HG03025 (cell line): ENCODE data around the gene ACVR1.

Source experiments
- ATAC-seq: cut with Tn5 transposase; IDR thresholded peaks from one replicate; pipeline ENCODE4 v1.9.1; 2021; ENCODE audit warnings: mild to moderate bottlenecking, moderate library complexity; ENCODE audit not compliant: unreplicated experiment, low FRiP score

Gene ACVR1

DNA sequence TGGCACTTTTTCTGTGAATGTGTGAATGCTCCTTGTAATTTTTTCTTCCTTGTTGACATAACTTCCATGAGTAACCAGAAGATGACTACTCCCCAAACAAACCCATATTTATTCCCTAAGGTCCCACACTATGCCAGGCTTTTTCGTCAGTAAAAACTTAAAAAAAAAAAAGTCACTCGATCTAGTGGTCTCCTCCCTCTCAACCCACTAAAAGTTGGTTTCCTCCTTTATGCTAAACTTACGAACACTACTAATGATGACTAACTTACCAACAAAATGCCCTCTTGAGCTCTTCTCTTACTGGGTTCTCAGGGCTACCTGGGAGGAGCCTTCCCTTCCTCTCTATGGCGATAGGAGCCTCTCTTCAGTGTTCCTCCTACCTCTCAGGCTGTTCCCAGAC is 18.2 kb downstream of the ACVR1 start:
- no peak for ATAC-seq

DNA sequence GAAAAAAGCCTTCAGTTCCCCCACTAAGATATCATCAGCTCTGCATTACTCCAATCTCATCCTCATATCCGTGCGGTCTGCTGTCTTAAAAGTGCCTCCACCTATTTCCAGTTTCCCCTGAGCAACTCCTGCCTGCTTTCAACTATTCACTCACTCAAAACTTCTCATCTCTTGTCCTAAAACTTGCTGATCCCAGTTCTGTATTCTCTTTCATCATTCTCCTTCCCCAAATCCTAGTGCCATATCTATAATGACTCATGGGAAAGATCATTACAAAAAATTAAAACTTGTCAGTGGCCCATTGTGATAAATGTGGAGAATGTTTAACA is 20.0 kb downstream of the ACVR1 start:
- no peak for ATAC-seq

DNA sequence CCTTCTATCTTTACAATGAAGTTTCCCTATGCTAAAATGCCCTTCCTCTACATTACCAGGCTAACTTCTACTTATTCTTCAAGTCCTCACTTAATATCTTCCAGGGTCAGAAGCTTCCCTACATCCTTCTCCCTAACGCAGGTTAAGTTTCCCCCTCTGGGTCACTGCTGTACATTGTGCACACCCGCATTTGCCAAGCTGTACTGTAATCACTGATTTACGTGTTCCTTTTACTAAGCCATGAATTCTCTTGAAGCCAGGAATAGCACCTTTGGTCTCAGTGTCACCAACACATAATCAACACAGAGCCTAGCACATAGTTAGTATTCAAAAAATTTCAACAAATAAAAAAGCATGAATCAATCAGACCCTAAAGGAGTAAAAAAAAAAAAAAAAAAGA is 22.3 kb downstream of the ACVR1 start:
- ATAC-seq = no peak

DNA sequence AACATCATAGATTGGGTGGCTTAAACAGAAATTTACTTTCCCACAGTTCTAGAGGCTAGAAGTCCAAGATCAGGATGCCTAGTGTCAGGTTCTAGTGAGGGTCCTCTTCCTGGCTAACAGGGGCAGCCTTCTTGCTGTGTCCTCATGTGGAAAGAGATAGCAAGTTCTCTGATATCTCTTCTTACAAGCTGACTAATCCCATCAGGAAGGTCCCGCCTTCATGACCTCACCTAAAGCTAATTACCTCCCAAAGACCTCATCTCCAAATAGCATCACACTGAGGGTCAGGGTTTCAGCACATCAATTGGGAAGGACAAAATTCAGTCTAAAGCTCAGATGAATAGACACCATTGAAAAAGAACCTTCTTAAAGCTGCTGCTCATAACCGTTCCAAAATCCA is 22.9 kb downstream of the ACVR1 start:
- no peak for ATAC-seq

DNA sequence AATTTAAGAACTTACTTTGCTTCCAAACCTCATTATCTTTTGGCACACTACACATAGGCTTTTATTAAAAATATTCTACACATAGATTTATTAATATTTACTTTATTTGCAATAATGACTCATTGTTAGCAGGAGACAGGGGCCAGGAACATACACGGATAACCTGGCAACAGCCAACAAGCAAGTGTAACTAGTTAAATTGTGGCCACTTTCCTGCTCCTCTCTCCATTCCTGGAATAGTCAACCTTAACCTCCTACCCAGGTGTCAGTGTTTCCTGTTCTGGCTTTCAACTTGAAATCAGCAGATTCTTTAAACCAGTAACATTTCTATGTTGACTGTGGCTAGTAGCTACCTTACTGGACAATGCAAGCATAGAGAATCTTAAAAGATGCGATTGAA is 26.5 kb downstream of the ACVR1 start:
- ATAC-seq = no peak

DNA sequence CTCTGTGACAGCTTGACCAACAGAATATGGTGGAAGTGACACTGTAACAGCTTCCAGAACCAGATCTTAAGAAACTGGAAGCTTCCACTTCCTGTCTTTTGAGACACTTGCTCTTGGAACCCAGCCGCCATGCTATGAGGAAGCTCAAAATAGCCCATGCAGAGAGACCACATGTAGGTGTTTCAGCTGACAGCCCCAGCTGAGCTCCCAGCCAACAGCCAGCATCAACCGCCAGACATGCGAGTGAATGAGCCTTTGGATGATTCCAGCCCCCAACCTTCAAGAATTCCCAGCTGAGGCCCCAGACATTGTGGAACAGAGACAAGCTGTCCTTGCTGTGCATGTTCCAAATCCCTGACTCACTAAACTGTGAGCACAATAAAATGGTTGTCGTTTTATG is 27.9 kb downstream of the ACVR1 start:
- ATAC-seq = no peak

DNA sequence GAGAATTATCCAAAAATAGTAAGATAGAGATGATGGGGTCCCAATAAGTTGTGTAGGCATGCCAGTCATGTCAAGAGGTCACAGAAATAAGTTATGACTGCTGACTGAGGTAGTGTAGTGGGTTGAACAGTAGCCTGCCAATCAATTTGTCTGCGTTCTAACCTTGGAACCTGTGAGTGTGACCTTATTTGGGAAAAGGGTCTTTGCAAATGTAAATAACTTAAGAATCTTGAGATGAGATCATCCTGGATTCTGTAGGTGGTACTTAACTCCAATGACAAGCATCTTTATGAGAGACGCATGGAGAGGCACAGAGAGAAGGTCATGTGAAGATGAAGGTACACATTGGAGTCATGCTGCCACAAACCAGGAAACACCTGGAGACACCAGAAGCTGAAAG is 31.0 kb downstream of the ACVR1 start:
- ATAC-seq = no peak

DNA sequence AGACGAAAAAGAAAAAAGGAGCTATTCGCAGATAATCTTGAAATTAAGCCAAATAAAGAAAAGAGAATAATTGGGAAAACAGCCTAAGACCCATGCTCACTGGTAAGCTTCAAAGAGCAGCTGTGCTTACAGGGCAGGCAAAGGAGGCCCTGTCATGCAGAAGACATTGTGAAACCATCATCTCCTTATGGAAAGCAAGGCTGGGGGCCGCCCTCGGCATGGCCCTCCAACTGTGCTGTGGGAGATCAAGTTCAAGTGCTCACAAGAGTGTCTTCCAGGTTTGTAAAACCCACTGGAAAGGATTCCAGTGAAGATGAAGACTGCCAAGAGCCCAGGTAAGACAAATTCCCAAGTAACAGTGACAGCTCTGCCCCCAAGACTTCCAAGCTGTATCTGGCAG is 32.2 kb downstream of the ACVR1 start:
- no peak for ATAC-seq

DNA sequence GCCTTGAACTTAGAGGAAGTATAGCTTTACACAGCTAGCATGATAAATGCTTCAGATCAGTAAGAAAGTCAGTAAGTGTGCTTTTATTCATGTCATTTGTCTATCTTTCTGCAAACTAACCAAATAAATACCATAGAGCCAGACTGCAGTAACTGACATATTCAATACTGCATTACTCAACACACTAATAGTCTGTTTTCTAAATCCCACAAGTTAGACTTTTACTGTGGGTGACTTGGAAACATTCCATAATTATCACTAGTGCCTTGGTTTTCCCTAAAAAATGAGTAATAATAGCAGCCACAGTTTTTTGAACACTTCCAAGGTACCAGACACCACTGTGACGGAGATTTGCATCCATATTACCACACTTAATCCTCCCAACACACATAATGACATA is 33.0 kb downstream of the ACVR1 start:
- no peak for ATAC-seq

DNA sequence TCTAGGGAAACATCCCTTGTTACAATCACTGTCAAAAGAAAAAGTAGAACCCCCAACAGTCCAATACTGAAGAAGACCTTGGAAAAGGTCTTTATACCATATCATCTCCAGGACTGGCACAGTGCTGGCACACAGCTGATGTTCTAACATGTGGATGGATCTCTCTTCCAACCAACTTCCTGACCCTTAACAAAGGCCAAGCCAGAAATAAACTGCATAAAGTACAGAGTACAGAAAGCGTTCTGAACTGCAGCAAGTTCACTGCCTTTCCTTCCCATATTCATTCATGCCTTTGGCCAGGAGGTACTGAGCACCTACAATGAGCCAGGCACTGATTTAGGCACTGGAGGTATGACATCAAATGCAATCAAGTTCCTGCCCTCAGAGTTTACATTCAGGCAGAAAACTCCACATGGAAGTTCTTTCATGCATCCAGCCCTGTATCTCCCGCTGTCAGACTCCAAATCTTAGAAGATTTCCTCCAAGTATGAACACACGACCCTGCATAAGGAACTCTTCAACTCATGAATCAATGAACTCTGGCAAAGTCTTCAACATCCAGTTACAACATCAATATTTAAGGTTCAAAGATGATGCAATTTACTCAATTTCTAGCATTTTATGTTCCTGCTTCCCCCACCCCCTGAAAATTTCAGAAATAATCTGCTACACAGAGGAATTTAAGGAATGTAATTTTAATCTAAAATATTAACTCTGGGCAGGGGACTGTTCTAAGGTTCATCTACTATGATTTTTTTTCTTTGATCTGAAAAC is 33.8 kb downstream of the ACVR1 start:
- ATAC-seq = no peak

DNA sequence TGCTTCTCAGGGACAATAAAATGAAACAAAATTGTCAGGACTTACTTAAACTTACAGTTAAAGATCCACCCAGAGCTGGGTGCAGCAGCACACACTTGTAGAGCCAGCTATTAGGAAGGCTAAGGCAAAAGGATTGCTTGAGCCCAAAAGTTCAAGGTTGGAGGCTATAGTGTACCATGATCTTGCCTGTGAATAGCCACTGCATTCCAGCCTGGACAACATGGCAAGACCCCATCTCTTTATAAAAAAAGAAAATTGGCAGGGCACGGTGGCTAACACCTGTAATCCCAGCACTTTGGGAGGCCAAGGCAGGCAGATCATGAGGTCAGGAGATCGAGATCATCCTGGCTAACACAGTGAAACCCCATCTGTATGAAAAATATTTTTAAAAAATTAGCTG is 34.6 kb downstream of the ACVR1 start:
- ATAC-seq = no peak

DNA sequence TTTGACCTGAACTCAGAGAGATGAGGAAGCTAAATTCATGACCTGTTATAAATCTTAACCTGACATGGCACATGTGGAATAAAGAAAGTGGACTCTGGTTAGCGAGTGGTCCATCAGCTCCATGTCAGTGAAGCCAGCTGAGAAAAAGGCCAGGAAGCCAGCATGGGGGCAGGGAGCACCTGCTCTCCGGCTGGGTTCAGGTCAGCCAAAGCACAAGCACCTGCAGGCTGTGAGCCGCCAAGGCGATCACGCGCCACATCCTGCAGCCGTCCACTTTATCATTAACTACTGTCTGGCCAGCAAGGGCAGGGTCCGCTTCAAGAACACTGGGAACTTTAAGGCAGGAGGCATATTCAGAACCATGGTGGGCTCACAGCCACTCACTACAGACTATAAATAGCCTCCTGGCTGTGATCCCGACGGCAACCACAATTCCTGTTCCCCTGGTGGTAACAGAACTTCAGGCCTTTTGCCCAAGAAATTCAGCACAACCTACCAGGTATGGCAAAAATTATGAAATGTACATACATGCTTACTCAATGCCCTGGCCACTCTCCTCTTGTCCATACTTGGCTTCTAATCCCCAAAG is 35.5 kb downstream of the ACVR1 start:
- no peak for ATAC-seq

DNA sequence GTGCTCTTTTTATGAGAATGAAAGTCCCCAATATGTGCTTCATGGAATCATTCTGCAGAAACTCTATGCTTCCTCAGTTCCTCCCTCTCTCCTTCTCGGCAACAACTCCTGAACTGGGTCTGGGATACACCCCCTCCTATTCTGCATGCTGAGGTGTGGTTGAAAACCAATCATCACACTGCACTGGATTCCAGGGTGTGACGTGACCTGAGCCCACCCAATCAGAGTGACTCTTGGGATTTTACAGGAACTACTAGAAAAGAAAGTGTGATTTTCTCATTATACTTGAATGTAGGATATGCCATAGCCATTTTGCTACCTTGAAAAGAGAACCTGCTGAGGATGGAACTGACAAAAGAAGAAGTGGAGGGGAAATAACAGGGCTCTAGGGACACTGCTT is 36.3 kb downstream of the ACVR1 start:
- no peak for ATAC-seq

DNA sequence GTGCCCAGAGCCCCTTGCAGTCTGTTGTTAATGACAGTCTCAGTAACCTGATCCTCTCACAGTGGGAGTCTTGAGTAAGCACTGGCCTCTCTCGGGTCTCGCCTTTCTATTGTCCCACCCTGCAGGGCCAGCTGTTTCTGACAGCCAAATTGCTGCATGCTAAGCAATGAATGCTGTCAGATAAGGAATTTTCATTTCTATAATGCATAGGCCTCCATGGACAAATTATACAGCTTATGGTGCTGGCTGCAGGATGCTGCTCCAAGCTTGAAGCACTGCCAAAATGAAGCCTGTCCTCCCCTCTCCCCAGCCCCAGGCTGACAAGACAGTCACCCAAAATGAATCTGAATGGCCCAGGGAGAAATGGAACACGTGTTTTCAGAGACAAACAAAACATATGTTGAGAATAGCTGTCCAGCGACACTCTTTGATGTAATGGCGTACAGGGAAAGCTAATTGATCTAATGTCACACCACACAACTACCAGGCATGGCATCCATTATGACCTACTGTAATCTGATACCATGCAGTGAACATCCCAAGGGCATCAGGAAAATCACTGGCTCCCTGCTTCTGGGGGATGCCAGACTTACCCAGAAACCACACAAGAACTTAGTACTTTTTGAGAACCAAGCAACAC is 36.8 kb downstream of the ACVR1 start:
- no peak for ATAC-seq

DNA sequence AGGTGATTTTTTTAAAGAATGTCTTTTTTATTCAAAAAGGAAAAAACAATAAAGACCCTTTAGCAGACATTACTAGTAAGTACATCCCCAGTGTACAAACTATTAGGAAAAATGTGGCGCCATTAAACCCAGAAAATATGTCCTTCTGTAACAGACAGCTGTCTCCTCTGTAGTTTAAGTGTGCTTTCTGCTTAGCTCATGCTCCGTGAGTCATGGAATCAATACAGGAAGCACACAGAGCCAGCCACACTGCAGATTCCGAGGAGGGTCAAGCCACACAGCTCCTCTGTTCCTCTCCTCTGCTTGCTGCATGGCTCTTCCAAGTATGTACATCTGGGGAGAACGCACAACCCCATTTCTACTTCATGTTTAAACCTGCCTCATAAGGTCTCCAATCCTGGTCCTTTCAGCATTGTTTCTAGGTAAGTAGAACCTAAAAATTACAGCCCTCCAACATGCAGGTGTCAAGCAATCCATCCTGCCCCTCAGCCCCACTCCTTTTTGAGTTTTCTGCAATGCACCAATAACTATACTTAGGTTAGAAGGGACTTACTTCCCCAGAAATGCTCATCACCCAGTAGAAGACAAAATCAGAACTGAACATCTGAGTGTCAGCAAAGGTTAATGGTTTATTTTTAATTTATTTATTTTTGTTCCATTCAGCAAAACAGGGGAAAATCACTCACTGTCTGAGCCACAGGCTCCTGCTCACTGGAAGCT is 37.5 kb downstream of the ACVR1 start:
- no peak for ATAC-seq

DNA sequence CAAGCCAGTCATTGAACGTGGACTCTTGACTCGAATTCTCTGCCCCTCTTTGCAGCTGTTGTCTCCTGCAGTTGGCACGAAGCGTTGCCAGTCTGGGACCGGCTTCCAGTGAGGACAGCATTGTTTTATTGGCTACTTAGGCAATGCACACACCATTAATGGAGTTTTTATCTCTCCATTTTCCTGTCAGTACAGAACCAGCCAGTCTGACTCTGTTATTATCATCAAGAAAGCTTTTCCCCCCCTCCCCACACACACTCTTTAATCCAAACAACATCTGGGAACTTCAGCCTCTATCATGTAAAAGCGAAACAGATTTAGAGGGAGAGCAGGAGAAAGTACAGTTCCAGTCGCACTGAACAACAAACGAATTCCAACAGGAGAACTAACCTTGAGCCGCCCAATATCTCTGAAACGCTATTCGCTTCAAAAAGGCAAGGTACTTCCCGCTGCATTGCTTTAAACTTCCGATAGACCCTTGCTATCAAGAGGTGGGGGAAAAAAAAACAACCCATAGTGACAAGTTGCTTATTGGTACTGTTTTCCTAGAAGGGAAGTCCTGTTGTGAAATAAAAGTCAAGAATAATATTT is 38.2 kb downstream of the ACVR1 start:
- ATAC-seq = no peak

DNA sequence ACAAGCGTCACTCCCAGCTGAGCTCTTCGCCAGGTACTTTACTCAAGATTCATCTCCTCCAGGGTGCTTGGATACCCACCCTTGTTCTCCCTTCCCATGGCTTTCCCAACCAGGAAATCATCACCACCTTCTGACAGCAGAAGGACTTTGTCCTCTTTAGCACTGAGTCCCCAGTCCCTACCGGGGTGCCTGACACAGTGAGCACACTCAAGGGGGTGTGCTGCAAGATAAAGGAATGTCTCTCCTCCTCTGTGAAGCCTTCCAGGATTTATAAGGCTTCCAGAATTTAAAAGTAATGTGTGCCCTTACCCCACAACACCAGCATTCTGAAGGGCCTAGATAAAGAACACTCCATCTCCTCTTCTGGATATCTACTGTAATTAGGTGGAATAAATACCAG is 39.6 kb downstream of the ACVR1 start:
- ATAC-seq = no peak

DNA sequence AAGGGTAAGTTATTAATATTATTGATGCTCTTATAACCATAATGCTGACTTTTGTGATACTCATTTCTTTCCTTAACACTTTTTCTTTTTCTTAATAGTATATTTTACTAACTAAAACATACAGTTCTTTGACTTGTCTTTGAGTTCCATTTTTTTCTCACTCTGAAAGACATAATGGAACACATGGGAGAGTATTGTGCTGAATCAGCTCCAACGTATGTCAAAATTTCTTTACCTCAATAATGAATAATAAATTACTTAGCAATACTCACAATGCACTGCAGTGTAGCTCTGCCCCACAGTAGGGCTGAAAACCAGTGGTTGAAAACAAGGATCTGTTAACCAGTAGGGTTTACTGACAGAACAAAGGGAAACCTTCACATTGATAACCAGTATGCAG is 40.7 kb downstream of the ACVR1 start:
- no peak for ATAC-seq

DNA sequence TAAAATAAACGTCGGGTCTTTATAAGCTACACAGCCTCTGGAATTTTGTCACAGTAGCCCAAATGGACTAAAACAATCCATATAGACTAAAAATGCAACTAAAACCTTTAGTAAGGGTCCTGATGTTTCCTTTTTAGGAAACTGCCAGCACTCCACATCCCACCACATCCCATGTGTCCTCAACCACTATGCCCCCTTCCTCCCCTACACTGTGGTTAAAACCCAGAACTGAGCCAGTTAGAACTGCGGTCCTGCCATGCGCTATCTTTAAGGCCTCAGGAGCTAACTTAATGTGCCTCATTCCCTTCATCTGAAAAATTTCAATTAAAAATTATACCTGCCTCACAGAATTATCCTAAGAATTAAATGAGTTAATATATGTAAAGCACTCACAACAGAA is 41.1 kb downstream of the ACVR1 start:
- no peak for ATAC-seq

DNA sequence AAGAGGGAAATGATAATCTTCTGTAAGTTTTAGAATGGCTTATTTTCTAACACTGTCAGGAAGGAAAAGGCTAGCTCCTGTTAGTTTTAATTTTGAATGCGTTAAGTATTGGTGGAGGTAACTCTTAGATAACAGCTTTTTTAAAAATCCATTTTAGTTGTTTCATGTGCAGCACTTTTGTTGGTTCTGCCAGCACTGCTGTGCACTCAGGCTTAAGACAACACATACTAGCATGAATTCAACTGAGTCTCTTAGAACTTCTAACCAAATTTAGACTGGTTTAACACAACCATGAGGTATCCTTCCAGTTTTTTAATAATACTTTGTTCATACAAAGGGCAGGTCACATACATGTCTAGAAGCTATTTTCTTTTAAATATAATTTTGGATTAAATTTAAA is 42.4 kb downstream of the ACVR1 start:
- no peak for ATAC-seq
